ENCODE measurements around the gene CSNK2A3.

DNA sequence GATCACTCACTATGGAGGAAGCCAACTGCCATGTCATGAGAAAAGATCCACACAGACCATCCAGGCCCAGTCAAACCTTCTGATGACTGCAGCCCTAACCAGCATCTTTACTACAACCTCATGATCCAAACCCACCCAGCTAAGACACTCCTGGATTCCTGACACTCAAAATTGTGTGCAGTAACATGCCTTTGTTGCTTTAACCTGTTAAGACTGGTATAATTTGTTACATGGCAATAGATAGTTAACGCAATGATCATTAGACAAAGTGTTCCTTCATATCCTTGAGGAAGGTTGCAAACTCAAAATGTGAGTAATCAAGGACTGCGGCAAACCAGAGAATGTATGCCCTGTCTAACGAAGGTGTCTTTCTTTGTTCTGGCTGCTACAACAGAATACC lies 47.1 kb upstream of the CSNK2A3 start:
- TF ChIP-seq CTCF (conservative IDR thresholded peaks at IDR 0.05; ENCODE audit: low read depth in 2 of 2) (no peak), ZNF331 (CRISPR knock-in tag; IDR thresholded peaks at IDR 0.05; ENCODE audit: low read depth) (no peak), EZH2phosphoT487 (IDR thresholded peaks at IDR 0.05; ENCODE audit: unreplicated experiment) (no peak), EZH2 (IDR thresholded peaks at IDR 0.05; ENCODE audit: low read depth, unreplicated experiment) (no peak), POLR2AphosphoS5 (IDR thresholded peaks at IDR 0.05; ENCODE audit: low read depth) (no peak)
- TF ChIP-seq, protein P1, sequence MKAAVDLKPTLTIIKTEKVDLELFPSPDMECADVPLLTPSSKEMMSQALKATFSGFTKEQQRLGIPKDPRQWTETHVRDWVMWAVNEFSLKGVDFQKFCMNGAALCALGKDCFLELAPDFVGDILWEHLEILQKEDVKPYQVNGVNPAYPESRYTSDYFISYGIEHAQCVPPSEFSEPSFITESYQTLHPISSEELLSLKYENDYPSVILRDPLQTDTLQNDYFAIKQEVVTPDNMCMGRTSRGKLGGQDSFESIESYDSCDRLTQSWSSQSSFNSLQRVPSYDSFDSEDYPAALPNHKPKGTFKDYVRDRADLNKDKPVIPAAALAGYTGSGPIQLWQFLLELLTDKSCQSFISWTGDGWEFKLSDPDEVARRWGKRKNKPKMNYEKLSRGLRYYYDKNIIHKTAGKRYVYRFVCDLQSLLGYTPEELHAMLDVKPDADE (IDR thresholded peaks at IDR 0.05), result no peak

Data from GM23338 (cell line).